Keratinocyte (primary cell): Measurements from ENCODE around the gene DNAJC8. TPM values are rescaled to one million over a fixed set of nuclear protein-coding genes. Genes with fewer than 3 reads are reported as not detected.

ENCODE experiments used
- DNase-seq: peaks from one replicate; pipeline ENCODE4 v3.0.0-alpha.2; 2011; ENCODE audit warnings: low read depth, missing footprints, low spot score
- FAIRE-seq: peaks from 2 replicates; lab custom pipeline; 2011; peaks lifted over from hg19 to GRCh38; lab: Jason Lieb, UNC
- H2AFZ ChIP-seq: 2 replicates; pipeline ENCODE4 v1.6.0; 2012; ENCODE audit warnings: low read length, control low read depth, inconsistent platforms; ENCODE audit not compliant: control insufficient read depth
- H3K27ac ChIP-seq: 2 replicates; pipeline ENCODE4 v1.5.1; 2011; ENCODE audit warnings: low read length; ENCODE audit not compliant: control insufficient read depth, insufficient read depth
- H3K27me3 ChIP-seq: 3 replicates; pipeline ENCODE4 v1.6.0; 2011; ENCODE audit warnings: low read length; ENCODE audit not compliant: control insufficient read depth, insufficient read depth; ENCODE audit errors: extremely low read depth
- H3K36me3 ChIP-seq, 2 experiments: 2 replicates in 1 of 2; 3 replicates in 1 of 2; pipeline ENCODE4 v1.5.1; 2011; ENCODE audit warnings: low read length in 2 of 2, mild to moderate bottlenecking in 1 of 2; ENCODE audit not compliant: control insufficient read depth in 2 of 2, insufficient read depth in 2 of 2; ENCODE audit errors: extremely low read depth in 1 of 2
- H3K4me1 ChIP-seq: 3 replicates; pipeline ENCODE4 v1.5.1; 2011; ENCODE audit warnings: low read length; ENCODE audit not compliant: control insufficient read depth, insufficient read depth; ENCODE audit errors: extremely low read depth
- H3K4me2 ChIP-seq: 3 replicates; pipeline ENCODE4 v1.6.0; 2011; ENCODE audit warnings: low read depth, low read length; ENCODE audit not compliant: control insufficient read depth, insufficient read depth; ENCODE audit errors: extremely low read depth
- H3K4me3 ChIP-seq, 3 experiments: fragments of 200-600 bp in 1 of 3; sonication (generic) in 1 of 3; 2 replicates in 2 of 3; 3 replicates in 1 of 3; pipeline ENCODE4 v1.5.1; 2011 to 2016; ENCODE audit warnings: low read length in 3 of 3, mild to moderate bottlenecking in 3 of 3, control low read depth in 2 of 3, inconsistent platforms in 1 of 3, low read depth in 1 of 3, mixed read lengths in 1 of 3, mixed run types in 1 of 3, moderate library complexity in 1 of 3; ENCODE audit not compliant: control insufficient read depth in 2 of 3, insufficient read depth in 2 of 3; ENCODE audit errors: extremely low read depth in 1 of 3
- H3K79me2 ChIP-seq: 2 replicates; pipeline ENCODE4 v1.6.0; 2012; ENCODE audit warnings: low read length; ENCODE audit not compliant: control insufficient read depth, insufficient read depth
- H3K9ac ChIP-seq: 3 replicates; pipeline ENCODE4 v1.6.0; 2011; ENCODE audit warnings: low read length; ENCODE audit not compliant: control insufficient read depth, insufficient read depth; ENCODE audit errors: extremely low read depth
- H3K9me1 ChIP-seq: 3 replicates; pipeline ENCODE4 v1.6.0; 2011; ENCODE audit warnings: low read length; ENCODE audit not compliant: control insufficient read depth, insufficient read depth; ENCODE audit errors: extremely low read depth
- H3K9me3 ChIP-seq: 2 replicates; pipeline ENCODE4 v1.5.1; 2012; ENCODE audit warnings: low read depth, low read length; ENCODE audit not compliant: control insufficient read depth
- H4K20me1 ChIP-seq: 3 replicates; pipeline ENCODE4 v1.6.0; 2011; ENCODE audit warnings: low read length; ENCODE audit not compliant: control insufficient read depth, insufficient read depth; ENCODE audit errors: extremely low read depth
- CTCF ChIP-seq, 3 experiments: IDR thresholded peaks in 1 of 3; conservative IDR thresholded peaks in 1 of 3; optimal IDR thresholded peaks in 1 of 3; 2 replicates in 2 of 3; 3 replicates in 1 of 3; pipeline versions ENCODE3 to v1.5.1; 2011; ENCODE audit warnings: low read length in 3 of 3, mild to moderate bottlenecking in 3 of 3, moderate library complexity in 2 of 3, control low read depth in 1 of 3, inconsistent platforms in 1 of 3; ENCODE audit not compliant: insufficient read depth in 2 of 3; ENCODE audit errors: extremely low read depth in 1 of 3
- EZH2 ChIP-seq: IDR thresholded peaks from one replicate; pipeline ENCODE4 v1.6.1; 2012; ENCODE audit warnings: inconsistent platforms, mild to moderate bottlenecking, low read length, moderate library complexity
- dilution Hi-C: fragments of 300-500 bp; cut with MboI; formaldehyde crosslinking; loops from one replicate; pipeline ENCODE4 v1.7.0; 2020; ENCODE audit warnings: low sequenced_read_pairs; ENCODE audit not compliant: extremely low pct_ligation_motif_present
- polyA plus RNA-seq, 5 experiments: library from polyadenylated mRNA; depleted of rRNA in 3 of 5; stranded (reverse) in 3 of 5; stranded (forward) in 1 of 5; unstranded in 1 of 5; fragments of >200 nt; gene quantifications; 1 replicate in 1 of 5; 2 replicates in 3 of 5; 3 replicates in 1 of 5; pipeline versions ENCODE4 v1.2.1 to v1.2.3, GENCODE V29; 2011 to 2012; ENCODE audit warnings: missing spikeins in 2 of 5, low read depth in 1 of 5, low replicate concordance in 1 of 5

The DNAJC8 gene
- polyA plus RNA-seq, 1 donor (not counting 4 experiments of a cell fraction or from before 2014, with no cell fraction given): 104 TPM

GRCh38 chr1:28244549-28245251 is 11.9 kb upstream of the DNAJC8 start:
- DNase-seq (no peak), FAIRE-seq (no peak)
- Histone ChIP-seq H3K79me2 (no peaks in the 10 kb centered on the region), H3K27ac (no peak overlapping the region), H3K4me2 (no peak overlapping the region), H3K4me1 (peaks cover 51% of the 10 kb centered on the region), H3K36me3 (peaks cover 0 to 1% of the 10 kb centered on the region in 2 experiments), H3K9me1 (no peaks in the 10 kb centered on the region), H3K27me3 (no peaks in the 10 kb centered on the region), H3K4me3 (no peak overlapping the region), H2AFZ (no peak overlapping the region), H4K20me1 (no peaks in the 10 kb centered on the region), H3K9ac (no peak overlapping the region), H3K9me3 (no peaks in the 10 kb centered on the region)
- dilution Hi-C loops: no loop called here
- TF ChIP-seq EZH2 (no peak), CTCF (optimal IDR thresholded peaks at IDR 0.05 in 1 of 3, IDR thresholded peaks at IDR 0.05 in 1 of 3, conservative IDR thresholded peaks at IDR 0.05 in 1 of 3; ENCODE audit: extremely low read depth in 1 of 3, insufficient read depth in 2 of 3, low read length in 3 of 3) (no peak)

- Histone ChIP-seq H3K4me2 (no peak overlapping the region), H3K36me3 (peaks cover 0 to 1% of the 10 kb centered on the region in 2 experiments), H3K4me1 (peaks cover 51% of the 10 kb centered on the region), H3K9me1 (no peaks in the 10 kb centered on the region), H4K20me1 (no peaks in the 10 kb centered on the region), H3K27me3 (no peaks in the 10 kb centered on the region), H3K27ac (no peak overlapping the region), H3K79me2 (no peaks in the 10 kb centered on the region), H3K4me3 (no peak overlapping the region), H3K9ac (no peak overlapping the region), H2AFZ (no peak overlapping the region), H3K9me3 (no peaks in the 10 kb centered on the region)
- TF ChIP-seq EZH2 (no peak), CTCF (optimal IDR thresholded peaks at IDR 0.05 in 1 of 3, IDR thresholded peaks at IDR 0.05 in 1 of 3, conservative IDR thresholded peaks at IDR 0.05 in 1 of 3; ENCODE audit: extremely low read depth in 1 of 3, insufficient read depth in 2 of 3, low read length in 3 of 3) (no peak)
- DNase-seq (no peak), FAIRE-seq (no peak)
- dilution Hi-C loops: no loop called here
Observed at GRCh38 chr1:28243685-28244311, 11.0 kb upstream of the DNAJC8 start.
